HG03460 (cell line): ENCODE data around the gene PLGRKT.
A peak's percentile ranks its signal among the peaks of the same experiment; 100 is the strongest.
"Not testable (repeated sequence)": the region's sequence is repeated elsewhere in the genome, so short reads cannot be mapped to it uniquely, and the experiment has no call there.

Experiments used
- ATAC-seq: cut with Tn5 transposase; IDR thresholded peaks from one replicate; pipeline ENCODE4 v1.9.1; 2021; ENCODE audit not compliant: unreplicated experiment

PLGRKT gene, protein sequence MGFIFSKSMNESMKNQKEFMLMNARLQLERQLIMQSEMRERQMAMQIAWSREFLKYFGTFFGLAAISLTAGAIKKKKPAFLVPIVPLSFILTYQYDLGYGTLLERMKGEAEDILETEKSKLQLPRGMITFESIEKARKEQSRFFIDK

DNA sequence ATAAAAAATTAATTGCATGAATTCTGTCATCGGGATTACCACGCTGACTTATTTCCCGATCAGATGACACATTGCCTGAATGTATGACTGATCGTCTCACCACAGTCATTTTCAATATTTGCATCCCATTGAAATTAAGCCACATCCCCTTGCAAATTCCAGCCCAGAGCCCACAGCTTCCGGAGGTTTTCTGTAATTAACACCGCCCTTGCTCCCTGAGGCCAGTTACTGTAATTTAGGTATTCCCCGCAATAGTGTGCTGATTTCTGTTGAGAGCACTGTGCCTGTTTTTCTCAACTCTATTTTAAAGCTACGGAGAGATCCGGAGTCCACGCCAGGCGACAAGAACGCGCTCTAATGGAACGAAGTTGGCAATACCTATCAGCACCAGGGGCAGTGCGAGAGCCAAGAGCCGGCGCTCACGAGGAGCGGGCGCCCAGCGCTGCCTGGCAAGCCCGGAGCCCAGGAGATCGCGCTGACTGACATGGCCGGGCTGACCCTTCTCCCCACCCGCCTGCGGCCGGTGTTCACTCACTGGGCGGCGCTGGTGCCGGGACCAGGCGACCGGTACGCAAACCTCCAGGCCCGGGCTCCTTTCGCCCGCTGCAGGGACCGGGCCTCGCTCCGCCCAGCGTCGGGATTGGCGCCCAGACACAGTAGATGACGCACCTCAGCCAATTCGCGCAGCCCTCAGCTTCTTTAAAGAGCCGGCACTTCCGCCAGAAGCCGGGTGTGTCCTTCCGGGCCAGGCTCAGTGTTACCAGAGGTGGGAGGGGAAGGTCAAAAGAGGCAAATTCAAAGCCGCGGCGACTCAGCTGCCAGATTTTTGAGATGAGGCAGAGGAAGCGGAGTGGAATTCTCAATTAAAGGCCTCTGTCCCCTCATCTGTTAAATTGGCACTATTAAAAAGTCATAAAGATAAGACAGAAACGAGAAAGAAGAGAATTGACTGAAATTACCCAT is at the start of gene PLGRKT:
Gene PLGRKT, minus strand, starts transcription at position 672 of the 963 bp plus-strand sequence. CDS start 5,948 bp downstream, outside the sequence.
- ATAC-seq: peak; percentile 84

DNA sequence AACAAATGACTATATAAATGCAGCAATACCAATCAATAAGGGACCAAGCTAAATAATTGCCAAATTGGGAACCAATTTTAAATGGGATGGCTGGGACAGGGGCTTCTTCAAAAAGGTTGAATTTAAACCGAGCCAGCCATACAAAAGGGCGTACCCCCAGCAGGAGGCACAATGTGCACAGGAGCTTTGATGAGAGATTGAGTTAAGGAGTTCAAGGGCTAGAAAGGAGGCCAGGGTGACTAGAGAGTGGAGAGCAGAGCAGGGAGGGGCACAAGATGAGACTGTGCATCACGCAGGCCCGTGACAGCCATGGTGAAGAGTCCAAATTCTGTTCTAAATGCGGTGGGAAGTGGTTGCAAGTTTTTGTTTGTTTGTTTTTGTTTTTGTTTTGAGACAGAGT is 49.3 kb upstream of the PLGRKT start:
- no peak for ATAC-seq

DNA sequence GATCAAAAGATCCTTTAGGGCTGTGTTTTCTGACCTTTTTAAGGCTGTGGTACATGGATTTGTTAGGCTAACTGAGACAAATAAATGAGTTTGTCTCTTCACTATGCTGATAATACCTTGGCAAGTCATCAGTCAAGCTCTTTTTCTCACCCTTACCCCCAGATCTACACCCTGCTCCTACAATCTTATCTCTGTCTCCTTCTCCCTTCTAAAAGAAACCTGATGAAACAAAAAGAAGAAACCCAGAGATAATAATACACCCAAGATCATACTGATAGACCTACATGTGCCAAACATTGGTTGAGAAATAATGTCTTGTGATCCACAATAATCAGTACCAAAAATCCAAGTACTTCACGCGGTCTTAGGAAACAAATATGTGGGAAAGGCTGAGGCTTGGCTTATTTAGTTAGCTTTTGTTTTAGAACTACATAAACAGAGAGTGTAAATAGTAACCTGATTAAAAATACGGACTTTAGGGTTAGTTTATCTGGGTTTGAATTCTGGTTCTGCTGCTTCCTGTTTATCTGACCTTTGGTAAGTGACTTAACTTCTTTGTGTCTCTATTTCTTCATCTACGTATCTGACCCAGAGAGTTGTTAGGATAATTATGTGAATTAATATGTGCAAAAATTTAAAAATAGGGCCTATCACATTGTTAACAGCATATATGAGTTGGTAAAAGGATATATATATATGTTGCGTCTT is 47.8 kb upstream of the PLGRKT start:
- no peak for ATAC-seq

DNA sequence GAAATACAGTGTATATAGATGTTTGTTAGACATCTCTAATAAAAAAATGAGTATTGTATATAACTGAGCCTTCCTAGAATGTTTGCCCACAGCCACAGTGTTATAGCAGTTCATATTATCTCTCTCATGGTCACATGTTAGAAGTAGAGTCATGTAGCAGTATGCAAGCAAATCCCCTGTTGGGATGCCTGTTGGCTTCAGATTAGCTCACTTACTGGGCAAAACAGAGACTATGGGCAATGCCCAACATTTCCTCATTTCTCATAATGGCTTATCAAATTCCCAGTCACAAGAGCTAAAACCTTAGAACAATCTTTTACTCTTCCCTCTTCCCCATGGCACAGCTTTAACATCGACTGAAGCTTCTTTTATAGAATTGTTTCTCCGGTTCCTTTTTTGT is 45.6 kb upstream of the PLGRKT start:
- ATAC-seq: no peak

DNA sequence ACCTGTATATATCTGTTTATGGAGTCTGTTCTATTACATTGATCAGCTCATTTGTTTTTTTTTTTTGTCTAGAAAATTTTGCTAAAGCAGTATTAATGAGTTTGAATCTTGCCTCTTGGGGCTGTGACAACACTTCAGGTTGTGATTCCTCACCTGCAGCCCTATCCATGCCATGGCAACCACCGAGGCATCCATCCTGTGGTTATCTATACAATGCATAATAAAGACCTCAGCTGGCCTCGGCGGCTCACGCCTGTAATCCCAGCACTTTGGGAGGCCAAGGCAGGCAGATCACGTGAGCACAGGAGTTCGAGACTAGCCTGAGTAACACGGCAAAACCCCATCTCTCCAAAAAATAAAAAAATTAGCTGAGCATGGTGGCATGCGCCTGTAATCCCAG is 44.5 kb upstream of the PLGRKT start:
- ATAC-seq: no peak

DNA sequence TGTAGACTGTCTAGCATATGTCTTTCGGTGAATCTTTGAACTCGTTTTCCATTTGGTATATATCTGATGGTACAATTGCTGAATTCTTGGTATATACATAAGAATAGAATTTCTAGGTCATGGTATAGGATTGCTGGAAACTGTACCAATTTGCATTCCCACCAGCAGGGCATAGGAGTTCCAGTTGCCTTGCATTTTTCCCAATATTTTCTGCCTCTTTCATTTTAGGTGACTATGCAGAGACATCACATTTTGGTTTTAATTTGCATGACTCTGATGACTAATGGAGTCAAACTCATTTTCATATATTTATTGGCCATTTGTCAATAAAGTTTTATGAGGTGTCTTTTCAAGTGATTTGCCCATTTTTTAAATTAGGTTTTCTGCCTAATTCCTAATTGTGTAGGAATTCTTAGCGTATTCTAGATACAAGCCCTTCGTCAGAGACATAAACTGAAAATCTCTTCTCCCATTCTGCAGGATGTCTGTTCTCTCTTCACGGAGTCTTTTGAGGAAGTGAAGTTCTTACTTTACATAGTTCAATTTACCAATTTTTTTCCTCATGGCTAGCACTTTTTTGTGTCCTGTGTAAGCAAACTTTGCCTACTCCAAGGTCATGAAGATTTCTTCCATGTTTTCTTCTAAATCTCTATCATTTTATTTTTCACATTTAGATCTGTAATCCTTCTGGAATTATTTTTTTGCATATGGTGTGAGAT is 43.8 kb upstream of the PLGRKT start:
- no peak for ATAC-seq

DNA sequence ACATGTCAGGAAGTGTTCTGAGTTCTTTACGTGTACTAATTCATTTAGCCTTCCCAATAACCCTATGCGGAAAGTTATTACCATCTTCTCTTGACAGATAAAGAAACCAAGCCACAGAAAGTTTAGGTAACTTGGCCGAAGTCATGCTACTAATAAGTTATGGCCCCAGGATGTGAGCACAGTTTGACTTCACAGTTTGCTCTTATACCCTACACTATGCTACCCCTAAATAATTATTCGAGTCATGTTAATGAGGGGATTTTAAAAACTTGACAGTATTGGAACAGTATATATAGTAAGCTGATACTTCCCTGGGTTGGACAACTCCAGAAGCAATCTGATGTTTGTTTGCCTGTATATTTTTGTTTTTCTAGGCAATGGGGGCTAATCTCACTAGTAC is 43.2 kb upstream of the PLGRKT start:
- no peak for ATAC-seq

DNA sequence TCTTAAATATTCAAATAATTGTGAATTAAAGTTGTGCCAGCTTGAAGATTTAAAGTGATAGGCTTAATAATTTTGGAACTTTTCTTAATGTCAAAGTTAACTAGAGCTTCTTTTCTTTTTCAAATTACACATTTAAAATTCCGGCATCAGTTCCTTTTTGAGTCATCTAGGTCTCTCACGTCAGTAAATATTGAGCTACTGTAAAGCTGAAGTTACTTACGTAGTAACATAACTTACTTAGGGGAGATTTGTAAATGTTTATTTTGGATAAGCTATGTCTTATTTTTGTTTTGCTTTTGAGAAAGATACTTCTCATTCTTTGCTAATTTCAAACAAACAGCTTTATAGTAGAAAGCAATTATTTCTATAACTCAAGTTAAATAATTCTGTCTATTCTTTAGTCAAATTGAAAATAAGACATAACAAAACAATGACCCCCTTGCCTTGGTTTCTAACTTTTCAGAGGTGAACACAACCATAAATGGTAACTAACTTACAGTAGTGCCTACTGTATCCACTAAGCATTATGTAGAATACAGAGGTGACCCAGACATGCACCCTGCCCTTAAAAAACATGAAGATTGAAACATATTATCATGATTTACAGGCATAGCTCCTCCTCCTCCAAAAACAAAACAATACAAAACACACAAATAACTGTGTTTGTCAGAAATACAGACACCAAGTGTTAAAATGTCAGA is 42.4 kb upstream of the PLGRKT start:
- ATAC-seq: peak; percentile 53

DNA sequence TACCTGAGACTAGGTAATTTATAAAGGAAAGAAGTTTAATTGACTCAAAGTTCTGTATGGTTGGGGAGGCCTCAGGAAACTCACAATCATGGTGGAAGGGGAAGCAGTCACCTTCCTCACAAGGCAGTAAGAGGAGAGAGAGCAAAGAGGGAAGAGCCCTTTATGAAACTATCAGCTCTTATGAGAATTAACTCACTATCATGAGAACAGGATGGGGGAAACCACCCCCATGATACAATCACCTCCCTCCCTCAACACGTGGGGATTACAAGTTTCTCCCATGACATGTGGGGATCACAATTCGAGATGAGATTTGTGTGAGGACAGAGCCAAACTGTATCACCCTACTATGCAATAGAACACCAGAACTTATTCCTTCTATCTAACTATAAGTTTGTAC is 40.5 kb upstream of the PLGRKT start:
- ATAC-seq: no peak

DNA sequence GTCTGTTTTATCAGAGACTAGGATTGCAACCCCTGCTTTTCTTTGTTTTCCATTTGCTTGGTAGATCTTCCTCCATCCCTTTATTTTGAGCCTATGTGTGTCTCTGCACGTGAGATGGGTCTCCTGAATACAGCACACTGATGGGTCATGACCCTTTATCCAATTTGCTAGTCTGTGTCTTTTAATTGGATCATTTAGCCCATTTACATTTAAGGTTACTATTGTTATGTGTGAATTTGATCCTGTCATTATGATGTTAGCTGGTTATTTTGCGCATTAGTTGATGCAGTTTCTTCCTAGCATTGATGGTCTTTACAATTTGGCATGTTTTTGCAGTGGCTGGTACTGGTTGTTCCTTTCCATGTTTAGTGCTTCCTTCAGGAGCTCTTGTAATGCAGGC is 37.9 kb upstream of the PLGRKT start:
- not testable (repeated sequence) for ATAC-seq

DNA sequence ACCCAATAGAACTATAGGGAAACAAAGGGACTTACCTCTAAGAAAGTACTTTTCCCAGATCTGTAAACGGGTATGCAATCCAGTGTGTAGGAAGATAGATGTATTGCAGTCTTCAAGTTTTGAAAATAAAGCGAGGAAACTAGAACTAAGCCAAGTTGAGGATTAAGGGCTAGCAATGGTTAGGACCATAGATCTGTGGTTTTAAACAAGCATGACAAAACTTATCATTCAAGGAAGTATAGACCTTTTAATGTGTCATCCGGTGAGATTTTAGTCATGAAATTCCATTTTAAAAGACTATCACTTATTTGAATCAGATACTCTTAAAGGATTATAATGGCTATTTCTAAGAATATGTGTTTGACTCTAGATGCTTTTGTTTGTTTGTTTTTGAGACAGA is 33.1 kb upstream of the PLGRKT start:
- no peak for ATAC-seq

DNA sequence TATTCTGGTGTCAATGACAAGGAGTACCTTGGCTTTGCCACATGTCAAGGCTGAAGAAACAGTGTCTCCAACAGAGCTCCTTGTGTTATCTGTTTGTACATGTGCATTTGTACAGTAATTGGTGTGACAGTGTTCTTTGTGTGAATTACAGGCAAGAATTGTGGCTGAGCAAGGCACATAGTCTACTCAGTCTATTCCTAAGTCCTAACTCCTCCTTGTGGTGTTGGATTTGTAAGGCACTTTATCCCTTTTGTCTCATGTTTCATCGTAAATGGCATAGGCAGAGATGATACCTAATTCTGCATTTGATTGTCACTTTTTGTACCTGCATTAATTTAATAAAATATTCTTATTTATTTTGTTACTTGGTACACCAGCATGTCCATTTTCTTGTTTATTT is 32.4 kb upstream of the PLGRKT start:
- no peak for ATAC-seq

DNA sequence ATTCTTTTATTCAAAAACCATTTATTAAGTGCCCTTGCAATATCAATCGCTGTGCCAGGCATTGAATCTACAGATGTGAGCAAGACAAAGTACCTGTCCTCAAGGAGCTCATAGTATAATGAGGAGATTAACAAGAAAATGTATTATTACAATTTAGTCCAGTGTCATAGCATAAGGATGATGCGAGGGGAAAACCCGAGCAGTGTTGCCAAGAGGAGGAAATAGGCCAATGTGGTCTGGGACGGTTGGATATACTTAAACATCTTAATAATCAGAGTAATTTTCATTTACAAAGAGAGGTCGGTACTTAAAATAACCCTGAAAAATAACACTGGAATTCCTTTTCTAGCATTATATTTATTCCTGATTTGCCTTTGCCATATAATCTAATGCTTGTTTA is 31.1 kb upstream of the PLGRKT start:
- ATAC-seq: no peak

DNA sequence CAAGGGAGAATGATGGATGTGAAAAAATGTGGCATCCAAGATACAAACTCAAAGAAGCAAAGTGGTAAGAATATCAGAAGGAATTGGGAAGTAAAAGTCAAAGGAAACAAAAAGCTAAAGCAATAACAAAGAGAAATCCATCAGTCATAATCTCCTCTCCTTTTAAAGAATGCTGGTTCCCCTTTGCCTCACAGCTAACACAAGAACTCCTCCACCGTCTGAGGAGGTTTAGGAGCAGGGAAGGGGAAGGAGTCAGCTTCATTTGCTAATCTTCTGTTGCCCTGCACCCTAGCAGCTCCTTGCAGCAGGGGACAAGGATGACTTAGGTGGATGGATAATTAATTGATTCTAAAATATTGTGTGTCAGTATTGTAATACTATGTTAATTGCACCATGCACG is 29.0 kb upstream of the PLGRKT start:
- ATAC-seq: no peak

DNA sequence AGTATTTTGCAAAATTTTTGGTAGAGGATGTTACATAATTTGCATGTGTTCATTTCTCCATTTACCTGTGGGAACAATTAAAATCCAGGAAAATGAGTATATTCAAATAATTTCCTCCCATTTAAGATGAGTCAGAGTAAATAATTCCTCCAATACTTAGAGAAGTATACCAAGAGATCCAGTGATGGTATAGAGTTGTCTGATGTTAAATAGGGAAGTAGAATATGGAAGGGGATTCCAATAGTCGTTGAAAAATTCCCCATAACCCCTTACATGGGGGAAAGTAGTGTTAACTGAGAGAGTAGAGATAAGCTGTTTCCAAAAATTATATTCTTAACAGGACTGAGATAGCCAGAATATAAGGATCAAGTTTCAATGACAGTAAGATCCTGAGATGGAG is 28.3 kb upstream of the PLGRKT start:
- ATAC-seq: no peak

DNA sequence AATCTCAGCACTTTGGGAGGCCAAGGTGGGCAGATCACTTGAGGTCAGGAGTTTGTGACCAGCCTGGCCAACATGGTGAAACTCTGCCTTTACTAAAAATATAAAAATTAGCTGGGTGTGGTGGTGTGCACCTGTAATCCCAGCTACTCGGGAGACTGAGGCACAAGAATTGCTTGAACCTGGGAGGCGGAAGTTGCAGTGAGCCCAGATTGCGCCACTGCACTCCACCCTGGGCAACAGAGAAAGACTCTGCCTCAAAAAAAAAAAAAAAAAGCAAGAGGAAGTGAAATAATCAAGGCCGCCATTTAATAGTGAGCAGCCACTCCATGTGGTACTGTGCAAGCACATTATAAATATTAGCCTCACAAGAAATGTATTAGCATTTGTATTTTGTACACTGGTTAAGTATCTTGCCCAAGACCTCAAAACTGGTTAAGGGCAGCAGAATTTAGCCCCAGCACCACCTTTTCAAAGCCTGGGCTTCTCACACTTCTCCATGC is 27.2 kb upstream of the PLGRKT start:
- not testable (repeated sequence) for ATAC-seq

DNA sequence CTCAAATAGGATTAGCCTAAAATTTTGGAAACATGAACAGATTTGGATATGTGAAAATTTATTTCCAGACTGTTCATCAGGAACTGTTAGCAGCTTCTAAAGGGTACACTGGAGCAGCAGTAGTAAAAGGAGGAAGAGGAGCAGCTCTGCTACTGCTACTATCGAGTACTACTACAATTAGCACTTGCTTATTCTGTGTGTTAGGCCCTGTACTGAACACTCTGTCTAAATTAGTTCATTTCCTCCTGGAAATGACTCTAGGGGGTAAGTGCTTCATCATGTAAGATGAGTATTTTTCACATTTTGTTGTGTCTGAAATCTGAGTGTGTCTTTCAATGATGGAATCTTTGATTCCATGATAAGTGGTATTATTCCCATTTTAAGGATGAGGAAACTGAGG is 22.4 kb upstream of the PLGRKT start:
- no peak for ATAC-seq

DNA sequence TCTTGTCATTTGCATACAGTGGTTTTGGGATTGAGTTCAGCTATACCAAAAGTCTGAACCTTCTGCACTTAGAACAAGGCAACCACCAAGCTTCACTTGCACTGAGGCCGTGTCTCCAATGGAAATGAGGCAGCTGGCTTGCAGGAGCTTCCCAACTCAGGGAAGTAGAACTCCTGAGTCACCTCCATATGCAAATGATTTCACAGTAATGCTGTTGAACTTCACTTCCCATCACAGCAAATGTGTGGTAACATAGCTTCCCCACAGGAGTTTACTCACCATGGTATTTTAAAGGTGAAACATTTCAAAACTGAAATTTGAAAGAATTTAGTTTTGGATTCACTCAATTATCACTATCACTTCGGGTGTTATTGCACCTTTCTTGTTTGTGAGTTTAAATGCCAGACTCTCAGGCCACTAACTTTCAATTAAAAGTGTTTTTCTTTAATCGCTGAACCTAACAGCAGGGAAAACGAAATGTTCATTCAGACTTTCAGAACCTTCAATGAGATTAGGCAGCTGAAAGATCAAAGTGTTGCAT is 21.6 kb upstream of the PLGRKT start:
- ATAC-seq: peak; percentile 63

DNA sequence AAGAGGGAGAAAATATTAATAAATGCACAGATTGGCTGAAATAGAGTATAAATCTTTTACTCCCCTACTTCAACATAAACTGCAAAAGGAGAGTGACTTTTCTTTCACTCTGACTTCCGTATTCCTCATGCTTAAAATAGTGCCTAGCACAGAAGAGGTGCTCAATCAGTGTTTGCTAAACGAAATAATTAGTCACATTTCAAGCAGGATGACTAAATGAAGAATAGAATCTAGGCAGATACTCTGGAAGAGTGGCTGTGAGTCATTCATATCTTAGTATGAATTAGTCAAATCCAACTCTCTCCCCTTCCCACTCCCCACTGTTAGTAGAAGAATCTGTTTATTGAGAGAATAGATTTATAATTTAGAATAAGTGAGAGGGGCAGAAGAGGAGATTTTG is 17.5 kb upstream of the PLGRKT start:
- no peak for ATAC-seq

DNA sequence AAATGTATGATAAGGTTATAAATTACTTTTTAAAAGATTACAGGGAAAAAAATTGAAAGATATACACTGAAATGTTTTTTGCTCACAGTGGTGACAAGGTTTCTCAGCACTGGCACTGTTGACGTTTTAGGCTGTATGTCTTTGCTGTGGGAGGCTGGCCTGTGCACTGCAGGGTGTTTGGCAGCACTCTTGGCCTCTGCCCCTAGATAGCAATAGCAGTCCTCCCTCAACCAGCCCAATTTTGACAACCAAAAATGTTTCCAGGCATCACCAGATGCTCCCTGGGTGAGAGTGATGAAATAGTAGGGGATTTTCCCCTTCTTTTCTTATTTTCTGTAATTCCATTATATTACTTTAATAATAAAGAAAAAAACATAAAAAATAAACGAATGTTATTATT is 15.9 kb upstream of the PLGRKT start:
- no peak for ATAC-seq
